HG02571 (cell line): ENCODE results near the gene KCNMB1.

Source experiments
- ATAC-seq: cut with Tn5 transposase; IDR thresholded peaks from one replicate; pipeline ENCODE4 v1.9.1; 2021; ENCODE audit warnings: mild to moderate bottlenecking, moderate library complexity; ENCODE audit not compliant: unreplicated experiment

KCNMB1 gene

DNA sequence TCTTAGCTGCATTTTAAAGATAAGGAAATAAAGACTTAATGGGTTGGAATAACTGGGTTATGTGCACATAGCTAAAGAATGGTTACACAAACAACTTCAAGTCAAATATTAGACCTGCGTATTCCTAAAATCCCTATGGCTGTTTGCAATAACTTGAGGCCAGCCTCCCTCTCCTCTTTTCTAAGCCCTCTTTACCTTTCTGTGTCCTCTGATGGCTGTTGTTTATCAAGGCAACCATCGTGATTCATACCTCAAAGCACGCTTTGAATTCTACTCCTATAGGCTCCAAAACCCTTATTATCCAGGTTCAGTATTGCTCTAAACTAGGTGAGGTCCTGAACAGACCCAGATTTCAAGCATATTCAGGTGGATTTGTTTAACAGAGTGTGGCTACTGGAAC lies 46.0 kb downstream of the KCNMB1 start:
- ATAC-seq = no peak

DNA sequence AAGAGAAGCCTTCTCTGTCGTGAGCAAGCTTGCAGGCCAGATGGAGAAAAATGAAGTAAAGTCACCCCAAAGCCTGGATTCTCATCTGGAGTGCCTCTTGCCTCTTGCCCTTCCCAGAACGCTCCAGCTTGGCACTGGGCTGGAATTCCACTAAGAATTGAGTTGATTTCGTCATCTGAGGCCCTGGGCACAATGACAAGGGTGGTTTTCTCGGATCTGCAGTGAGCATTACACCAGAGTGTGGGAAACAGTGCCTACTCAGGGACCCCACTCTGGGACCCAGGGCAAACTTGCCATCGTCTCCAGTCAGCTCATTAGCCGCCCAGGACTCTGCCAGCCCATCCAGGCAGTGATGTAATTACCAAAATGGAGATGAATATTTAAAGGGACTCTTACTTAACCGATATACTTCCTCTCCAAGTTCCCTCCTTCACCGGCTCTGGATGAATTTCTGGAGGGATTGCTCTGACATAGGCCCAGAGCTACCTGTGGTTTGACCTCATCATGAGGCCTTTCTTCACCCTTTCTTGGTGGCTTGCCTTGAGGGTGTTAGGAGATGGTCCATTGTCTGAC lies 46.9 kb downstream of the KCNMB1 start:
- ATAC-seq = no peak

GRCh38 chr5:170341545-170341944 lies 47.6 kb downstream of the KCNMB1 start:
- no peak for ATAC-seq

DNA sequence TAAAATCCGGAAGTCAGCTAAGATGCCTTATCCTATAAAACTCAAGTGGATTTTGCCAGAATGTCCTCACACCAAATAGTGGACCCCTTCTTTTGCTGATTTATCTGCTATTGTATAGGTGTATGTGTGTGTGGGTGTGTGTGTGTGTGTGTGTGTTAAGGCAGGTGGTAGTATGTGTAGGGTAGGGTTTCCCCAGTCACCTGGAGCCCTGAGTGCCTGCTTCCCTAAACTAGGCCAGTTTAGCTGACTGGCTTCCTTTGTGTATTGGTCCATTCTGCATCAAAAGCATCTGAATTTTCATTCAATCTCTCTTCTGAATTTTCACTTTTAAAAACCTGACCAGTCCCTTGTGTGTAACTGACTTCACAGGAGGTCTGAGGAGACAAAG lies 49.4 kb downstream of the KCNMB1 start:
- ATAC-seq = no peak

GRCh38 chr5:170338933-170339779 lies 50.0 kb downstream of the KCNMB1 start:
- peak; percentile 74 for ATAC-seq

- ATAC-seq = no peak
These were observed 50.9 kb downstream of the KCNMB1 start for GRCh38 chr5:170338291-170338690.

GRCh38 chr5:170337045-170337733 lies 52.0 kb downstream of the KCNMB1 start:
- ATAC-seq = no peak

DNA sequence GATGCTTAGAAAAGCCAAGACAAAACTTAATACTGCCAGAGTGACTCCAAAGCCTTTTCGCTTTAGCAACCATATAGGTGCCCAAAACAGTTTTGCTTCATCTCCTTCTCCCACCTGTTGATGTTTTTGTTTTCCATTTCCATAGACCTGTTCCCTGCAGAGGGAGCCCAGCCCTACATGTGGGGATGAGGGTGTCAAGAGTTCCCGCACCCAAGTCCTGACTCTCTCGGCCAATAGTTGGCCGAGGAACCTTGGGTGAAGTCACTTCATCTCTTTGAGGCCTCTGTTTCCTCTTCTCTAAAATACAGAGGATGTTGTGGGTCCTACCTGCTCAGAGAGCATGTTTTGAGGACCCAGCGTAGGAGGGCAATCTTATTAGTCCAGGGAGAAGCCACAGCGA lies 53.1 kb downstream of the KCNMB1 start:
- ATAC-seq = no peak

- no peak for ATAC-seq
These were observed 54.5 kb downstream of the KCNMB1 start for GRCh38 chr5:170334626-170335025.

GRCh38 chr5:170333161-170333910 lies 55.8 kb downstream of the KCNMB1 start:
- peak; percentile 33 for ATAC-seq

DNA sequence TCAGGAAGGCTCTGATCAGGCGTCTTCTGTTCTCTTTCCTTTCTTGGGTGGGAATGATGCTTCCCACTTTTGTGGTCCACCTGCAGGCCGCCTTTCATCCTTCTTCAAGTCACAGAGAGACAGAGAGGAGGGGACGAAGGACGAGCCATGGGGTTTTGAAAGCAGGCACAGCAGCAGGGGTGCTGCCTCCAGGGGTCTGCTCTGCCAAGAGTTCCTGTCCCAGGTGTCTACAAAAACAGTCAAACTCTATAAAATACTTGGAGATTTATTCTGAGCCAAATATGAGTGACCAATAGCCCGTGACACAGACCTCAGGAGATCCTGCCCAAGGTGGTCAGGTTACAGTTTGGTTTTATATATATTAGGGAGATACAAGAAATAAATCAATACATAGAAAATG lies 57.1 kb downstream of the KCNMB1 start:
- ATAC-seq = no peak

DNA sequence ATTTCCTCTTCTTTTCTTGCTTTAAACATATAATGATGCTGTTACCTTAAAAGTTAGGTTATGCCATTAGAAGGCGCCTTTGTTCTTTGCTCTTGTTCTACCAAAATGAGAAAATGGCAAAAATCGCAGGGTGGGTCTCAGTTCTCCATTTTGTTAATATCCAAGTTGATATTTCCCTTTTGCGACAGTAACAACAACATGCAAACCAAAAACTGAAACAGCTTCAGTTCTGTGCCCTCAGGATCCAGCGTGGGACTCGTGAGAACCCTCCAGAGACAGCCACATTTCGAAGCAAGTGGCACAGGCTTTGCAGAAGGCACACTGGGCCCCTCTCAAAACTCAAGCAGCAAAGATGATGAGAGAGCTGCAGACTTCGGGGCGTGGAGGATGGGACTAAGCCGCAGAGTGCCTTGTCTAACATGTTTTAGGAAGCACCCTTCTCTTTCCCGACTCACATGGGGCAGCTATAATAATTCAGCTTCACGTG lies 58.6 kb downstream of the KCNMB1 start:
- no peak for ATAC-seq

- ATAC-seq = no peak
These were observed 59.6 kb downstream of the KCNMB1 start for GRCh38 chr5:170329524-170329923.

DNA sequence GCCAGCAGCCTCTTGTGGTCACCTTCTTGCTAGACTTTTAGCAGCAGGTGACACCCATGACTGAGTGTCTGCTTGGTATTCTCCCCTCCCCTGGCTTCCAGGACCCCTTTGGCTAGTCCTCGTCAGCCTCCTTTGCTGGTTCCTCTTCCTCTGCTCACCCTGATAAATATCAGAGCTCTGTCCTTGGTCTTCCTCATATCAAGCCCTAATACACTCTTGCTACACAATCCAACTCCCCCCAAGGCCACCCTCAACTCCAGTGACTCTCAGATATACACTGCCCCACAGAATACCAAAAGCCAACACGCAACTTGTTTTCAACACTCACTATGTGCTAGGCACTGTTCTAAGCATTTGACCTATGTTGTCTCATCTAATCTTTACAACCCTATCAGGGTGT lies 61.3 kb downstream of the KCNMB1 start:
- no peak for ATAC-seq

DNA sequence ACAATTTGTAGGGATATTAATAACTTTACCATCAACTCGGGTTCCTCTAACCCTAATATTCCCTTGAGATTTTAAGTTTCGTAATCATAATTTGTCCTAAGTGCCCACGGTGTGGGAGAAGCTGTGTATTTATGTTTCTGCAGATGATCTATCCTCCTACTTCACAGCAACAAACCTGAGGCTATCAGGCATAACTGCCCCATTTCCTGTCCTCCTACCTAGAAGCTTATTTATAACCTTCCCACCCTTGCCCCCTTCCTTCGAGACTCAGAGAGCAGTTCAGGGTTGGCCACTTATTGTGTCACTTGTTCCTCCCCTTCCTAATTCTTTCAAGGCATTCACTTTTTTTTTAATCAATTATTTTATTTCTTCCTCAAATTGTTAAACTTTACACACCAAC lies 62.0 kb downstream of the KCNMB1 start:
- ATAC-seq = no peak
